Measurements from ENCODE around the gene TEX22. TPM values are rescaled to one million over a fixed set of nuclear protein-coding genes. Genes with fewer than 3 reads are reported as not detected.

The TEX22 gene
- total RNA-seq, 1 donor from 2014 or later = 0.46 TPM

DNA sequence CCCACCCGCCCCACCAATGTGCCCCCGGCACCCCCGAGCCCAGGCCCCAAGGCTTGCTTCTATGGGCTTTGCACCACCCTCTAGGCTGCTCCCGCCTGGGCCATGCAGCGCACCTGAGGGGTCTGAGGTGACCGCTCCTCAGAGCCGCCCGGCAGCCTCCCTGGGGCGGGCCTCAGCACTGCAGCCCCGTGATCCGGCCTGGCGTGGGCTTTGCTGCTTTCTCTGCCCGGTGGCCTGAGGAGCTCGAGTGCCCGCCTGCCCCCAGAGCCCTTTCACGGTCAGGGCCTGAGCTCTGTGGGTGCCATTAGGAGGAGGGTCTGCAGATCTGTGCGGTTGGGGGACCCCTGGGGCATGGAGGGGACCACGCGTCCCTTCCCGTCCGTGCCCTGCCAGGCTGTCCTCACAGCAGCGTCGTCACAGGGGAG lies 27.5 kb downstream of the TEX22 start:
- H3K4me3 ChIP-seq (ENCODE audit: low read depth, low read length) = no peak overlapping the region
- DNase-seq (ENCODE audit: low read depth) = no peak
- TF ChIP-seq, protein P1, sequence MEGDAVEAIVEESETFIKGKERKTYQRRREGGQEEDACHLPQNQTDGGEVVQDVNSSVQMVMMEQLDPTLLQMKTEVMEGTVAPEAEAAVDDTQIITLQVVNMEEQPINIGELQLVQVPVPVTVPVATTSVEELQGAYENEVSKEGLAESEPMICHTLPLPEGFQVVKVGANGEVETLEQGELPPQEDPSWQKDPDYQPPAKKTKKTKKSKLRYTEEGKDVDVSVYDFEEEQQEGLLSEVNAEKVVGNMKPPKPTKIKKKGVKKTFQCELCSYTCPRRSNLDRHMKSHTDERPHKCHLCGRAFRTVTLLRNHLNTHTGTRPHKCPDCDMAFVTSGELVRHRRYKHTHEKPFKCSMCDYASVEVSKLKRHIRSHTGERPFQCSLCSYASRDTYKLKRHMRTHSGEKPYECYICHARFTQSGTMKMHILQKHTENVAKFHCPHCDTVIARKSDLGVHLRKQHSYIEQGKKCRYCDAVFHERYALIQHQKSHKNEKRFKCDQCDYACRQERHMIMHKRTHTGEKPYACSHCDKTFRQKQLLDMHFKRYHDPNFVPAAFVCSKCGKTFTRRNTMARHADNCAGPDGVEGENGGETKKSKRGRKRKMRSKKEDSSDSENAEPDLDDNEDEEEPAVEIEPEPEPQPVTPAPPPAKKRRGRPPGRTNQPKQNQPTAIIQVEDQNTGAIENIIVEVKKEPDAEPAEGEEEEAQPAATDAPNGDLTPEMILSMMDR (IDR thresholded peaks at IDR 0.05; ENCODE audit: insufficient read depth, low read length, poor library complexity, severe bottlenecking) = no peak
- no peaks in the 10 kb centered on the region for H3K36me3 ChIP-seq (ENCODE audit: control insufficient read depth, insufficient read depth, low read length)
- no peaks in the 10 kb centered on the region for H3K27me3 ChIP-seq (ENCODE audit: control insufficient read depth, insufficient read depth, low read length)

DNA sequence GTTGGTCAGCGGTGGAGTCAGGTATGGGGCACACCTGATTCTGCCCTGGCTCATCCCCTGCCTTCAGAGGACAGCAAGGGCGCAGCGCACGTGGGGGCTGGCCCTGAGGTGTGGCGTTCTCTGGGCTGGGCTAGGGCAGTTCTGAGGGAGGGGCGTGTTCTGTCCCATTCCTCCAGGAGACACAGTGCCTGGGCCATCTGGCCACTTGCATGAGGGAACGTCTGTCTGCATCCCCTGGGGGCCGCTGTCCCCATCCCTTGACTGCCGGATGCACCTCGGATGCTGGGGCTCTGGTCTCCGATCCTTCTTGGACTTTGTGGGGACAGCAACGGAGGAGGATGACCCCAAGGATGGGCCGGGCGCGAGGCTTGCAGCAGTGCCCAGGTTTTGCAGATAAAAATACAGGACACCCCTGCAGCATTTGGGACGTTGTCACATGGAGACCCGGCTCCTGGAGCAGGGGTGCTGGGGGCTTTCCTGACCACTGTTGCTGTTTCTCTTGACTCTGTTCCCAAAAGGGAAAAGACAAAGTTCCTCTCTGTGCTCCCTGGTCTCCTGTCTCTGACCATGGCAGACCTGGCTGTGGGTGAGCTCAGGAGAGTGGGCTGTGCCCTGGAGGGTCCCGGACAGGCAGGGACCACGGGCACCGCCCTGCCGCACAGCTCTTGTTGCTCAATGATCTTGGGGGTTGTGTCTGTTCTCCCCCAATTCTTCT lies 28.2 kb downstream of the TEX22 start:
- Histone ChIP-seq H3K4me3 (ENCODE audit: low read depth, low read length) (no peak overlapping the region), H3K36me3 (ENCODE audit: control insufficient read depth, insufficient read depth, low read length) (no peaks in the 10 kb centered on the region), H3K27me3 (ENCODE audit: control insufficient read depth, insufficient read depth, low read length) (no peaks in the 10 kb centered on the region)
- DNase-seq (ENCODE audit: low read depth) = no peak
- TF ChIP-seq, protein P1 (IDR thresholded peaks at IDR 0.05; ENCODE audit: insufficient read depth, low read length, poor library complexity, severe bottlenecking) = no peak

DNA sequence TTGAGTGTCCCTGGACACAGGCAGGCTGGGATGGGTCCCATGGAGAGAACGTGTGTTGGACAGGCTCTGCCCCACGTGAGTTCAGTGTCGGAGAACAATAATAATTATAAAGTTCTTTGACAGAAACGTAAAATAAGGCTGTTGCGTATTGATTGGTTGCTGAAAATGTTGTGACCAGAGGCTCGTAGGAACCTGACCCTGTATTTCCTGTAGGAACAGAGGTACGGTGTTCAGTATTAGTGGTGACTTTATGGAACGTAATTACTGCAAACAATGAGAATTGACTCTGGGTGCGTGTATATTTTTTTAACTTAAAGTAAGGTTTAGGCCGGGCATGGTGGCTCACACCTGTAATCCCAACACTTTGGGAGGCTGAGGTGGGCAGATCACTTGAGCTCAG lies 29.1 kb downstream of the TEX22 start:
- TF ChIP-seq, protein P1 (IDR thresholded peaks at IDR 0.05; ENCODE audit: insufficient read depth, low read length, poor library complexity, severe bottlenecking) = no peak
- H3K27me3 ChIP-seq (ENCODE audit: control insufficient read depth, insufficient read depth, low read length) = no peaks in the 10 kb centered on the region
- DNase-seq (ENCODE audit: low read depth) = no peak
- no peaks in the 10 kb centered on the region for H3K36me3 ChIP-seq (ENCODE audit: control insufficient read depth, insufficient read depth, low read length)
- no peak overlapping the region for H3K4me3 ChIP-seq (ENCODE audit: low read depth, low read length)

DNA sequence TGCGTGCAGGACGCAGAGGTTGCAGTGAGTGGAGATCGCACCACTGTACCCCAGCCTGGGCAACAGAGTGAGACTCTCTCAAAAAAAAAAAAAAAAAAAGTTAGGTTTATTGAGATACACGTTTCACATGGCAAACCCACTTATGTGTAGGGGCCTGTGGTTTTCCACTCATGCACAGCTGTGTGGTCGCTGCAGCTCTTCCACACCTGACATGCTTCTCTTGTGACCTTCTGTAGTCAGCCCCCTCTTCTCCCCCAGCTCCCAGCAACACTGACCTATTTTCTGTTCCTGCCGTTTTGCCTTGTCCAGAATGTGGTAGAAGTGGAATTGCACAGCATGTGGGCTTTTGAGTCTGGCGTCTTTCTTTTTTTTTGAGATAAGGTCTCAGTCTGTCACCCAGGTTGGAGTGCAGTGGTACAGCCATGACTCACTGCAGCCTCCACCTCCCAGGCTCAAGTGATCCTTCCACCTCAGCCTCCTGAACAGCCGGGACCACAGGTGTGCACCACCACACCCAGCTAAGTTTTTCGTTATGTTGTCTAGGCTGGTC lies 29.7 kb downstream of the TEX22 start:
- H3K4me3 ChIP-seq (ENCODE audit: low read depth, low read length) = no peak overlapping the region
- H3K27me3 ChIP-seq (ENCODE audit: control insufficient read depth, insufficient read depth, low read length) = no peaks in the 10 kb centered on the region
- DNase-seq (ENCODE audit: low read depth) = no peak
- H3K36me3 ChIP-seq (ENCODE audit: control insufficient read depth, insufficient read depth, low read length) = no peaks in the 10 kb centered on the region
- TF ChIP-seq, protein P1 (IDR thresholded peaks at IDR 0.05; ENCODE audit: insufficient read depth, low read length, poor library complexity, severe bottlenecking) = no peak

DNA sequence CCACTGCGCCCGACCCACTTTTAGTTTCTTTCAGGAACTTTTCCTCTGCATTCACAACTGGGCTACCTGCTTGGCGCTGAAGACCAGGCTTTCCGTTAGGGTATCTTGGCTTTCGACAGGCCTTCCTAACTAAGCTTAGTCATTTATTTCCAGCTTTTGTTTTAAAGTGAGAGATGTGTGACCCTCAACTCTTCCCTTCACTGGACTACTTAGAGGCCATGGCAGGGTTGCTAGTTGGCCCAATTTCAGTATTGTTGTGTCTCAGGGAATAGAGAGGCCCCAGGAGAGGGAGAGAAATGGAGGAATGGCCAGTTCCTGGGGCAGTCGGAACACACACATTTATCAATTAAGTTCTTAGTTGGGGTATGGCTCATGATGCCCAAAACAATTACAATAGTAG lies 31.7 kb downstream of the TEX22 start:
- H3K36me3 ChIP-seq (ENCODE audit: control insufficient read depth, insufficient read depth, low read length) = no peaks in the 10 kb centered on the region
- no peak for DNase-seq (ENCODE audit: low read depth)
- TF ChIP-seq, protein P1 (IDR thresholded peaks at IDR 0.05; ENCODE audit: insufficient read depth, low read length, poor library complexity, severe bottlenecking) = no peak
- H3K27me3 ChIP-seq (ENCODE audit: control insufficient read depth, insufficient read depth, low read length) = no peaks in the 10 kb centered on the region
- H3K4me3 ChIP-seq (ENCODE audit: low read depth, low read length) = no peak overlapping the region

DNA sequence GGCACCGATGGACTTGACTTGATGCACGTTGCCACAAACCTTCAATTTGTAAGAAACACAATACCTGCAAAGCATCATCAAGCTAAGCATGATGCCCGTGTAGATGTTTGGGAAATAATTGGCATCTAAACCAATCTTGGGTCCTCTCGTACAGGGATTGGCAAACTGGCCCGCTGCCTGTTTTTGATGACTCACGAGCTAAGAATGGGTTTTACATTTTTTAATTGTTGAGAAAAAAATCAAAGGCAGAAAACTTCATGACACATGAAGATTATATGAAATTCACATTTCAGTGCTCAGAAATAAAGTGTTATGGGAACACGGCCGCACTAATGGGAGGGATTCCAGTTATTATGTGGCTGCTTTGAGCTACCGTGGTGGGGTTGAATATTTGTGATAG lies 32.2 kb downstream of the TEX22 start:
- no peaks in the 10 kb centered on the region for H3K27me3 ChIP-seq (ENCODE audit: control insufficient read depth, insufficient read depth, low read length)
- H3K36me3 ChIP-seq (ENCODE audit: control insufficient read depth, insufficient read depth, low read length) = no peaks in the 10 kb centered on the region
- no peak for DNase-seq (ENCODE audit: low read depth)
- TF ChIP-seq, protein P1 (IDR thresholded peaks at IDR 0.05; ENCODE audit: insufficient read depth, low read length, poor library complexity, severe bottlenecking) = no peak
- no peak overlapping the region for H3K4me3 ChIP-seq (ENCODE audit: low read depth, low read length)

Measured in kidney epithelial cell (primary cell).